Epithelial cell of prostate (primary cell): Measurements from ENCODE around the gene PLD1.
A peak's percentile ranks its signal among the peaks of the same experiment; 100 is the strongest.
"Not testable (repeated sequence)": the region's sequence is repeated elsewhere in the genome, so short reads cannot be mapped to it uniquely, and the experiment has no call there.

Experiments used
- DNase-seq: peaks from one replicate; pipeline ENCODE4 v3.0.0-alpha.2; 2011; ENCODE audit warnings: low read depth, low spot score
- H3K27ac ChIP-seq: fragments of 450-650 bp; 2 replicates; pipeline ENCODE4 v1.5.1; 2017; ENCODE audit warnings: mild to moderate bottlenecking

The PLD1 gene

DNA sequence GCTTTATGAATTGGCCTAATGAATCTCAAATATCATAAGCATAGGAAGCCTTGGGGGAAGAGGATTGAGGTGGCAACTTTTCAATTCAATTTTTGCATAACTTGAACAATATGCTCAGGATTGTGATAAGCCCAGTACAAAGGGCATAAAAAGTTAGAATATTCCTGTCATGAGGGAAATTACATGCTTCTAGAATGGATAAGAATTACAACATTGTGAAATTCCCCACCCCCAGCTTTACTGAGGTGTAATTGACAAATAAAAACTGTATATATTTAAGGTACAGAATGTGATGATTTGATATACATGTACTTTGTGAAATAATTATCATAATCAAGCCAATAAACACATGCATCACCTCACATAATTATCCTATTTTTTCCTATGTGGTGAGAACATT is 217.5 kb downstream of the PLD1 start:
- no peak for DNase-seq
- no peak overlapping the region for H3K27ac ChIP-seq

DNA sequence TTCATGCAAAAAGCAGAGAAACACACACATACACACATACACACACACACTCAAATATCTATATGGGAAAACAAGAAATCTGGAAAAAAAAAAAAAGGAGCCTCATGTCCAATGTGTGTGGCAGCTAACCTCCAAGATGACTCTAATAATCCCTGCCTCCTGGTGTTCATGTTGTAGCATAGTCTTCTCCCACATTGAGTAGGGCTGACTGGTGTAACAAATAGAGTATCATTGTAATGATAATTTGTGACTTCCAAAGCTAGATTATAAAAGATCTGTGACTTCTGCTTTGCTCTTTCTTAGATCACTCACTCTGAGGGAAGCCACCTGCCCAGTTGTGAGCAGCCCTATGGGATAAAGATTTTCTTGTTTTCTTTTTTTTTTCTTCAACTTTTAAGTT is 219.2 kb downstream of the PLD1 start:
- H3K27ac ChIP-seq: no peak overlapping the region
- no peak for DNase-seq

GRCh38 chr3:171586274-171586673 is 224.0 kb downstream of the PLD1 start:
- DNase-seq: no peak
- no peak overlapping the region for H3K27ac ChIP-seq

GRCh38 chr3:171585039-171585438 is 225.2 kb downstream of the PLD1 start:
- DNase-seq: peak; percentile 10

DNA sequence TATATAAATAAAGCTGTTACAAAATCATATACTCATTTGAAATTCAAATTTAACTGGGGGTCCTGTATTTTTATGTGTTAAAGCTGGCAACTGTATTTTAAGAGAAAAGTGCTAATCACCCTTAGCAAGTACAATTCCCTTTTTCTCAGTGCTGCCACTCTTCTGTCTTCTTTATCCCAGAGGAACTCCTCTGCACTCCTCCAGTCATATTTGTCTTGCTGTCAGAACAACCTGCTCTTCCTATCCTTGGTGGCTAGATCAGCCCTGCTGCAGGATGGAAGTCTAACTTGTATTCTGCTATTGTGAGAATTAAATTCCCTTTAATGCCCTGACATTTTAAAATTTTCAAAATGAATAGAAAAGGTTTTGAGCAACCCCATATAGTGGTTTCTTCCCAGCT is 226.2 kb downstream of the PLD1 start:
- DNase-seq: no peak
- H3K27ac ChIP-seq: no peak overlapping the region

More at GRCh38 chr3:171585039-171585438, 225.2 kb downstream of the PLD1 start:
- H3K27ac ChIP-seq: no peak overlapping the region

- DNase-seq: no peak
- no peak overlapping the region for H3K27ac ChIP-seq
Observed at GRCh38 chr3:171574556-171575240, 235.6 kb downstream of the PLD1 start.

- no peak for DNase-seq
- no peak overlapping the region for H3K27ac ChIP-seq
Observed at GRCh38 chr3:171569571-171570132, 240.6 kb downstream of the PLD1 start.

DNA sequence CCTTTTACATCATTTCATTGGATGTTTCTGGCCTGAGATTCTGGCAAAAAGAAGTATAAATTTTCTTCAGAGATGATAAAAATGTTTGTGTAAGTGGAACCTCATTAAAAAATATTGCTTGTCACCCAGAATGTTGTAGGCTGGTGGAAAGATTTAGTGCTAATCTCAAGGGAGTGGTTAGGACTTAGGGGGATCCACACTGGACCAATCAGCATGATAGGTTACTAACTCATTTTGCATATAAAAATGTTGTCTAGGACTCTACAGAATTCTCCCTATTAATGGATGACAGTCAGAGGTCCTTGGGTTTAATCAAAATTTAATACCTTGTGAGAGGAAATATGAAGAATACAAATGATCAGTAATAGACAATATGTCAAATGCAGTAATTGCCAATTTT is 241.5 kb downstream of the PLD1 start:
- no peak overlapping the region for H3K27ac ChIP-seq
- DNase-seq: no peak

GRCh38 chr3:171566803-171567422 is 243.4 kb downstream of the PLD1 start:
- no peak overlapping the region for H3K27ac ChIP-seq
- DNase-seq: no peak

DNA sequence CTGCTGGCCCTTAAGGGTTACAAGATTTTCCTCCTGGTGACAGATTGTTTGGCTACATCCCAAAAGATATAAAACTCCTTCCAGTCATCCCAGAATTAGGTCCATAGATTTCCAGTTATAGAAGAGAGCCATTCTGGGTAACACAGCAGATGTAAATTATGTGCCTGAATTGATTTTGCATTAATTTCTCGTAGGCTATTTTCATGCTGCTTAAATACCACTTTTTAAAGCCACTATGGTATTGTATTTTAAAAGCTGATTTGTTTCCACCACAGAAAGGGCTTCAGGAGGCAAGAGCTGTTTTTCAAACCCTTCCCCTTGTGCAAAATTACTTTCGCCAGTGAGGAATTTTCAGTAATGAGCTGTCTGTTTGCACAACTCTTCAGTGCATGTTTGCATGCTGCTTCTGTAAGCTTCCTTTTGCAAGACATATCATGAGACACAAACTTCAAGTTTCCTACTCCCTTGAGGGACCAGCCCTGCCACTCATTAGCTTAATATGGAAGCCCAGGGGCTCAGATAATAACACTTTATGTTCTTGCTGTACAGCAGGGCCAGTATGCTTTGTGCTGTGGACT is 244.7 kb downstream of the PLD1 start:
- no peak for DNase-seq
- no peak overlapping the region for H3K27ac ChIP-seq

GRCh38 chr3:171564748-171565480 is 245.4 kb downstream of the PLD1 start:
- DNase-seq: no peak
- no peak overlapping the region for H3K27ac ChIP-seq

DNA sequence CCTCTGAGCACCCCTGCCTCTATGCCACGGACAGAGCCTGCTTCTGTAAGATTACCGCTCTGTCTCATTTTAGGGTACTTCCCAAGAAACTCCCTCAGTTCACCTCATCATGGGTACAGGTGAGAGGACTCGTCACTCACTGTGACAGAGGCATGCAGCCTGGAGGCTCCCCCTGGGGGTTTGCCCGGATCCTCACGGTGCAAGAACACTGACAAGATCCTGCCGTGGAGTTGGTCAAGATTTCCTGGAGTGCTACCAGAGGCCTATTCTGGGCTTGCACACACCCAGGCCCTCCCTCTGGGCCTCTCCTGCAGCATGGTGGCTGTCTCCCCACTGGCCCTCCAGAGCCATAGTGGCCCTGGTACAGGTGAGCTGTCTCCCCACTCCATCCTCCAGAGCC is 247.0 kb downstream of the PLD1 start:
- no peak for DNase-seq
- H3K27ac ChIP-seq: no peak overlapping the region

GRCh38 chr3:171562459-171562858 is 247.8 kb downstream of the PLD1 start:
- DNase-seq, H3K27ac ChIP-seq: not testable (repeated sequence)

DNA sequence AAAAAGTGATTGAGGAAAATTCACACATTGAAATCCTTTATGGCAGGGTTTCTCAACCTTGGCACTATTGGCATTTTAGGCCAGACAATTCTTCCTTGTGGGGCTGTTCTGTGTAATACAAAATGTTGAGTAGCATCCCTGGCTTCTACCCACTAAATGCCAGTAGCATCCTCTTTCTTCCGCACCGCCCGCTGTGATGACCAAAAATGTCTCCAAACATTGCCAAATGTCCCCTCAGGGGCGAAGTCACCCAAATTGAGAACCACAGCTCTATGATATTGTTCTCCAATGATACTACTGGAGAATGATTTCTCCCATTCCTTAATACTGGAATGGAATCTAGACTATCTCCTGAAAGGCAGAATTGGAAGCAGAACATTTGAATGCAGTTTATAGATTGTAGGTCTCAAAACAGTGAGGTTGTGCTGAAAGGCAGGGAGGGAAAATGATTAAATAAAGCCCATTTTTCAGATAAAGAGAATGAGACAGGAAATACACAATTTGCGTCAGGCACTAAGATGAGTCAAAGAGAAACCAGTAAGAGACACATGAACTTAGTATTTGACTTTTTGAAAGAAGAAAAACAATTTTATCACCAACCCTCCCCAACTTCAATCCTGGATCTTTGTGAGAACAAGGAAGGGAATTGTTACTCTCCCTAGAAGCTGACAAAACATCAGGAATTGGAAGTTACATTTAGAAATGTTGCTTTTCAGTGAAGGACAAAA is 248.5 kb downstream of the PLD1 start:
- H3K27ac ChIP-seq: no peak overlapping the region
- no peak for DNase-seq

DNA sequence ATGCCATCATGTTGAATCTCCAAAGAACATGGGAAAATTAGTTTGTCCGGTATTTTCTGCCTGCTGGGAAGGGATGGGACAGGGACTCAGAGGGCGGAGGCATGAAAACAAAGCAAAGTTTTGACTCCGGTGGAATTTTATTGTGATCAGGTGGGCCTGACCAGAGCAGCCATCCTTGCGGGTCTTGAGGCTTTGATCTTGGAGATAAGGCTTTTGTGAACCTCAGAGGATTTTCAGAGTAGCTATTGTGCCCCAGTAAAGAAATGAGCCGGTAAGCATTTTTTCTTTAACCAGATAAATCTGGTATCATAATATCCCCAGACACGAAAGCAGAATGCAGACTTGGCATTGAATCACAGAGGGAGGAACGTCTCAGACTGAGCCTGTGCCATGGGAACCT is 250.7 kb downstream of the PLD1 start:
- no peak for DNase-seq
- no peak overlapping the region for H3K27ac ChIP-seq

GRCh38 chr3:171558188-171558696 is 252.0 kb downstream of the PLD1 start:
- no peak overlapping the region for H3K27ac ChIP-seq
- DNase-seq: no peak

DNA sequence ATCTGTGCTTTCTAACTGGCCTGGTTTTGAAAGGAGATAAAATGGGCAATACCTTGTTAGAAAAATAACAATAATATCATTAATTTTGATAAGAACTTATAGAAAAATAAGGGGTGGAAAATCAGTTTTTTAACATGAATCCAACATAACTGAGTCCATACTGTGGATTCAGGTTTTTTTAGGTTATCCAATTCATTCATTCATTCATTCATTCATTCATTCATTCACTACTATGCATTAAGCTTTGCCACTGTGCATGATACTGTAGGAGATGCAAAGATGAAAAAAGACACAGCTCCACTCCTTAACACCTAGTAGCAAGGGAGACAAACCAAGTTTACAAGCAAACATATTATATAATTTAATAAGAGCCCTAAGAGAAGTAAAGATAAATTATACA is 253.1 kb downstream of the PLD1 start:
- DNase-seq: no peak
- no peak overlapping the region for H3K27ac ChIP-seq

GRCh38 chr3:171556574-171557145 is 253.6 kb downstream of the PLD1 start:
- H3K27ac ChIP-seq: no peak overlapping the region
- peak; percentile 12 for DNase-seq

DNA sequence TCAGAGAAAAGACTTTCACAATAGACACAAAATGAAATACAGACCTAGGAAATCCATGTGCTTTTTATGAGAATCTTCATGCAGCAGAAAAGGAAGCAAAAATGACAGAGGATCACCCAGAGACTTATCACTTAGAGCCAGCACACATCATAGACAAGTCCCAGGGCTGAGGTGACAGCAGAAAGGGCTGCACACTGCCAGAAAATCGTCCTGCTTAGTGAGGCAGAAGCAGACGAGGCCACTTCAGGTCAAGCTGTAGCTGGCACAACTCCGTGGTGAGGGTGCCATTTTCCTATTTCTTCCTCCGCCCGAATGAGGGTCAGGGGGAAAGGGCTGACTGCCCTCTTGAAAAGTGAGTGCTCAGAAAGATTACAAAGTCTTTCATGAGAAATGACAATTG is 254.1 kb downstream of the PLD1 start:
- no peak overlapping the region for H3K27ac ChIP-seq
- DNase-seq: no peak

DNA sequence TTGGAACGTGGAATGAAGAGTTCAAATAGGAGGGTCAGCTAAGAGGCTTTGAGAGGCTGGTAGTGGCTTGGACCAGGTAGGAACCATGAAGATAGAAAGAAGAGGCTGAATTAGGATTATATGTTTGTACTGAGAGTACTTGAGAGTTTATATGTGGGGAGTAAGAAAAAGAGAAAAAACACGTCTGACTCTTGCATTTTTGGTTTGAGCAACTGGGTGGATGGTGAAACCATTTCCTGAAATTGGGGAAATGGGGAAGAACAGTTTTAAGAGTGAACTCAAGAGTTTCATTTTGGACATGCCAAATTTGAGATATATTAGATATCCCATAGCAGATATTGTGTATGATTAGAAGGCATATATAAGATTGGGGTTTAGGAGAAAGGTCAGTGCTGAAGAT is 257.2 kb downstream of the PLD1 start:
- DNase-seq: no peak
- H3K27ac ChIP-seq: no peak overlapping the region
